MG63 (cell line): Measurements from ENCODE around the gene PKIG. TPM values are rescaled to one million over a fixed set of nuclear protein-coding genes. Genes with fewer than 3 reads are reported as not detected.
"Not testable (repeated sequence)": the region's sequence is repeated elsewhere in the genome, so short reads cannot be mapped to it uniquely, and the experiment has no call there.

Source experiments
- DNase-seq: peaks from one replicate; pipeline ENCODE4 v3.0.0-alpha.2; 2020
- H3K27me3 ChIP-seq: fragments of 250-450 bp; sonication (Bioruptor Pico); 2 replicates; pipeline ENCODE4 v1.5.1; 2020; ENCODE audit warnings: mild to moderate bottlenecking, moderate library complexity
- H3K36me3 ChIP-seq: fragments of 250-450 bp; sonication (Bioruptor Pico); 2 replicates; pipeline ENCODE4 v1.5.1; 2020; ENCODE audit warnings: mild to moderate bottlenecking, moderate library complexity
- H3K4me3 ChIP-seq: fragments of 250-450 bp; sonication (Bioruptor Pico); 2 replicates; pipeline ENCODE4 v1.5.1; 2020; ENCODE audit warnings: mild to moderate bottlenecking, moderate library complexity
- H3K9me3 ChIP-seq: fragments of 250-450 bp; sonication (Bioruptor Pico); 2 replicates; pipeline ENCODE4 v1.5.1; 2020; ENCODE audit warnings: mild to moderate bottlenecking, moderate library complexity
- total RNA-seq: library from RNA; depleted of rRNA; stranded (reverse); fragments of >200 nt; shearing (Covaris generic); gene quantifications from 2 replicates; pipeline ENCODE4 v1.2.3, GENCODE V29; 2014; ENCODE audit warnings: low replicate concordance; rRNA removed

Gene PKIG
- total RNA-seq, 1 experiment from 2014 or later = 73.0 TPM

DNA sequence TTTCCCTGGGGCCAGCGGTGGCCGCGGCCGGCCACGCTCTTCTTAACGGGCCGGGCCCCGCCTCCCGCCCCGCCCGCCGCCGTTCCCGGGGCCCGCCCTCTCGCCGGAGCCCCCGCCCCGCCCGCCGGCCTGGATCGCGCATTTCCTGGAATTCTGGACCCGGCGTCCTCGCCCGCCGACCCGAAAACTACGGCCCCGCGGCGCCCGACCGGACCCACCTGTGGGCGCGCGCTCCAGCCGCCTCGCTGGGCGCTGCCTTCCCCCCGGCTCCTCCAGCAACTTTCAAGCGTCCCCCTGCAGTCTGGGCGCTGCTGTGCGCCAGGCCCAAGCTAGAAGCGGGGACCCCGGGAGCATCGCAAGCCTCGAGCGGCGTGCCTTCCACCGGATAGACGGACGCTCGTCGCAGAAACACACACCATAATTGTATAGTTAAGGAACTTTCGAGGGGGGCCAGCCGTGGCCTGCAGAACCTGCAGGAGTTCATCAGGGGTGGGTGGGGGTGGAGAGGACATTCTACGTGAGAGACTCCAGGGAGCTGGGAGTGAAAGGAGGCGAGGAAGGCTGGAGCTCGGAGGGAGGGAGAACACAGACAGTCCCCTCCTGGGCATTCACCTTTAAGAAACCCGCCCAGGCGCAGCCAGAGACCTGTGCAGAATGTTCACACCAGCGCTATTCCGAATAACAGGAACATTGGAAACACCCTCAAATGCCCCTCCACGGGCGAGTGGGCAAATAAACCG, 69.5 kb downstream of the PKIG start, which contains the start of gene ADA:
Gene ADA, minus strand, starts transcription at position 16 of the 740 bp plus-strand sequence. CDS start 92 bp downstream, outside the sequence.
- Histone ChIP-seq H3K4me3 (peak within 1 kb of the TSS; percentile 93), H3K36me3 (no peaks in the 10 kb centered on the region), H3K27me3 (no peaks in the 10 kb centered on the region), H3K9me3 (no peaks in the 10 kb centered on the region)
- peak; percentile 64 for DNase-seq

DNA sequence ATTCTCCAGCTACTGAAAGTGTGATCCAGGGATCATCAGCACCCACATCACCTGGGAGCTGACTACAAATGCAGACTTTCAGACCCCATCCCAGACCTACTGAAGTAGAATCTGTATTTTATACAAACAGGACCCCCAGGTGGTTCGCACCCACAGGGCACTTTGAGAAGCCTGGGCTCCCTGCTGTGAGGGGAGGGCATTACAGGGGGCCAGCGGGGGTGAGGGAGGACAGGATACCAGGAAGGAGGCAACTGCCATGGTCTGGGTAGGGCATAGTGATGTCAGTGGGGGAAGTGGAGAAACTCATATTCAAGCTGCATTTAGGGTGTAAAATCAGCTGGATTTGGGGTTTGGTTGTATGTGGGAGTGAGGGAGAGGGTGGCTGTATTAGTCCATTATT, 71.2 kb downstream of the PKIG start:
- H3K4me3 ChIP-seq = no peak overlapping the region
- H3K9me3 ChIP-seq = 0 out of 2 replicates have a peak, but pooled peaks cover 2% of the 10 kb centered on the region
- no peaks in the 10 kb centered on the region for H3K27me3 ChIP-seq
- DNase-seq = no peak
- H3K36me3 ChIP-seq = no peaks in the 10 kb centered on the region

DNA sequence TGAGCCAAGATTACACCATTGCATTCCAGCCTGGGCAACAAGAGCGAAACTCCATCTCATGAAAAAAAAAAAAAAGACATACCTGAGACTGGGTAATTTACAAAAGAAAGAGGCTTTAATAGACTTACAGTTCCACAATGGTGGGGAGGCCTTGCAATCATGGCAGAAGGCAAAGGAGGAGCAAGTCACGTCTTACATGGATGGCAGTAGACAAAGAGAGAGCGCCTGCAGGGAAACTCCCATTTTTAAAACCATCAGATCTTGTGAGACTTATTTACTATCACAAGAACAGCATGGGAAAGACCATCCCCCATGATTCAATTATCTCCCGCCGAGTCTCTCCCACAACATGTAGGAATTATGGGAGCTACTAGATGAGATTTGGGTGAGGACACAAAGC, 71.8 kb downstream of the PKIG start:
- not testable (repeated sequence) for H3K9me3 ChIP-seq, H3K4me3 ChIP-seq, H3K27me3 ChIP-seq, DNase-seq, H3K36me3 ChIP-seq

DNA sequence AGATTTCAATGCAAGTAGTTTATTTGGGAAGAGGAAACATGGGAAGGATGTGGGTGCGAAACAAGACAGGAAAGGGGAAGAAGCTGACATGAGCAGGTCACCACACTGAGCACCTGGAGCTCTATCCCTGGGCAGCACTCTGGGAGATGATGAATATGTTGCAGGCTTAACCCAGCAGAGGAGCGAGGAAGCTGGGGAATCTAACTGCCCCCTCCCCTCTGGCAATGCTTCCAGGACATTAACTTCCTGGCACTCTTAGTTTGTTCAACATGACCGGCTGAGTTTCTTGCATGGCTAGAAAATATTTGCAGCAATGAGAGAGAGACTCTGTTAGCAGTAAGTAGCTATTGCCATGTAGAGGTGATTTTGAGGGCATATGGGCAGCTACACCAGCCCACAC, 74.1 kb downstream of the PKIG start:
- DNase-seq = no peak
- no peaks in the 10 kb centered on the region for H3K36me3 ChIP-seq
- no peaks in the 10 kb centered on the region for H3K27me3 ChIP-seq
- 0 out of 2 replicates have a peak, but pooled peaks cover 2% of the 10 kb centered on the region for H3K9me3 ChIP-seq
- H3K4me3 ChIP-seq = no peak overlapping the region

DNA sequence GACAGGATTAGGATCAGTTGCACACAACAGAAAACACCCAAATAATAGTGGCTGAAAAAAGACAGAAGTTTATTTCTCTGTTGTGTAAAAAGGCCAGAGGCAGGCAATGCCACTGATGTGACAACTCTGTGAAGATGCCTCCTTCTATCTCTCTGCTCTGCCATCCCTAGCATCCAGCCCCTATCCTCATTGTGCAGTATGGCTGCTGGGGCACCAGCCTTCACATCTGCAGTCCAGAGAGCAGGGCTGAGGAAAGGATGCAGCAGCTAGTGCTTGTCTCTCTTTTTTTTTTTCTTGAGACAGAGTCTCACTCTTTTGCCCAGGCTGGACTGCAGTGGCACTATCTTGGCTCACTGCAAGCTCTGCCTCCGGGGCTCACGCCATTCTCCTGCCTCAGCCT, 75.5 kb downstream of the PKIG start:
- DNase-seq = no peak
- Histone ChIP-seq H3K36me3 (no peaks in the 10 kb centered on the region), H3K4me3 (no peak overlapping the region), H3K27me3 (no peaks in the 10 kb centered on the region), H3K9me3 (0 out of 2 replicates have a peak, but pooled peaks cover 2% of the 10 kb centered on the region)

DNA sequence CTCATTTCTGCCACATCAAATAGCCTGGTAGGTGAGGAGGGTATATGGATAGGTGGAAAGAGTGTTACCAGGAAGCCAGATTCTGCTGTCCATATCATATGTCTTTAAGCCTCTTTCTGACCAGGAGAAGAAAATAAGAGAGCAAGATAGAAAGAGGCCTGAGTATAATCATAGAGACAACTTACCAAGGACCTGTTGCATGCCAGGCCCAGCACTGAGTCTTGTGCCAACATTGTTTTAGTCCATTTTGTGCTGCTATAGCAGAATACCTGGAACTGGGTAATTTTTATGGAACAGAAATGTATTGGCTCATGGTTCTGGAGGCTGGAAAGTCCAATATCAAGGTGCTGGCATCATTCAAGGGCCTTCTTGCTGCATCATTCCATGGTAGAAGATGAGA, 76.4 kb downstream of the PKIG start:
- Histone ChIP-seq H3K9me3 (0 out of 2 replicates have a peak, but pooled peaks cover 2% of the 10 kb centered on the region), H3K36me3 (no peaks in the 10 kb centered on the region), H3K27me3 (no peaks in the 10 kb centered on the region), H3K4me3 (no peak overlapping the region)
- no peak for DNase-seq

DNA sequence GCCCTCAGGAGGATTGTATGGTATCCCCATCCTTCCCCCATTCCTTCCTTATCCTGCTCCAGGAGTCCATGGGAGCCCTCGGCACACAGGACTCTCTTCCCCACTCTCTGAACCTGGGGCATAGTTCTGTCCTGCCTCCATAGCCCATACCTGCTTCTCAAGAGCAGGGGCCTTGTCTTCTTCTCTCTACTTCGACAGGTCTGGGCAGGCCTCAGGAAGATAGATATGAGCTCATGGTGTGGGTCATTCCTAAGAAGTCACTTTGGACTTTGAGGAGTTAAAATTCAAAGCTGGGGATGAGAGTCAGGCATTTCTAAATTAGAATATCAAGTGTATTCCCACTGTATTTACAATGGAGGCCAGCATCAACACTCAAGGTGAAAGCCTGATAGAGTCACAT, 77.6 kb downstream of the PKIG start:
- no peaks in the 10 kb centered on the region for H3K27me3 ChIP-seq
- H3K4me3 ChIP-seq = no peak overlapping the region
- H3K9me3 ChIP-seq = 0 out of 2 replicates have a peak, but pooled peaks cover 2% of the 10 kb centered on the region
- H3K36me3 ChIP-seq = no peaks in the 10 kb centered on the region
- DNase-seq = no peak

DNA sequence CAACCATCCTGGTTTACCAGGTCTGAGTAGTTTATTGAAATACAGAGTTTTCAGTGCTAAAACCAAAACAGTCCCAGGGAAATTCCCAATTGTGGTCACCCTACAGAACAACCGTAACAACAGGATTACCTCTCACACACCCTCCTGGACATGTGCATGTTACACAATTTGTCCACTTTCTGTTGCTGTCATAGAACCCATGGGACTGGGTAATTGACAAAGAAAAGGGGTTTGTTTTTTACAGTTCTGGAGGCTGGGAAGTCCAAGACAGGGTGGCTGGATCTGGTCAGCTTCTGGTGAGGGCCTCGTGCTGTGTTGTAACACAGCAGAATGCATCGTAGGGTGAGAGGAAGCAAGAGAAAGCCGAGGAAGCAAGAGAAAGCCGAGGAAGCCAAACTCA, 78.2 kb downstream of the PKIG start:
- 0 out of 2 replicates have a peak, but pooled peaks cover 2% of the 10 kb centered on the region for H3K9me3 ChIP-seq
- DNase-seq = no peak

DNA sequence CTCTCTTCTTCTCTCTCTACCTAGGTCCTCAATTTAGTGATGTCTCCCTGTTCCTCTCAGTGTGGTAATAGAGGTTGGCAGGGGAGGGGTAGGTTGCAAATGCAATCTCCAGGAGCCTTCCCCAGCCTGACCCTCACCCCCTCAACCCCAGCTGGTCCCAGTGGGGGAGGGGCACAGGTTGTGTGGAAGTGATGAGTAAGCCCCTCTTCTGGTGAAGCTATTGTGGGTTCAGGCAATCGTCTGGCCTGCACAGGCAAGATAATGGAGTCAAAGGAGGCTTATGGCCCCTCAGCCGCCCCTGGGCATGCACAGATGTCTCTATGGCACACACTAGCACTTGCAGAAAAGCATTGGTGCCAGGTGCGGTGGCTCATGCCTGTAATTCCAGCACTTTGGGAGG, 79.9 kb downstream of the PKIG start:
- DNase-seq = no peak
- Histone ChIP-seq H3K9me3 (0 out of 2 replicates have a peak, but pooled peaks cover 2% of the 10 kb centered on the region), H3K27me3 (0 out of 2 replicates have a peak, but pooled peaks cover 2% of the 10 kb centered on the region), H3K4me3 (no peak overlapping the region), H3K36me3 (no peaks in the 10 kb centered on the region)

More for the DNA sequence above, 78.2 kb downstream of the PKIG start:
- H3K27me3 ChIP-seq = no peaks in the 10 kb centered on the region
- H3K36me3 ChIP-seq = no peaks in the 10 kb centered on the region
- no peak overlapping the region for H3K4me3 ChIP-seq

DNA sequence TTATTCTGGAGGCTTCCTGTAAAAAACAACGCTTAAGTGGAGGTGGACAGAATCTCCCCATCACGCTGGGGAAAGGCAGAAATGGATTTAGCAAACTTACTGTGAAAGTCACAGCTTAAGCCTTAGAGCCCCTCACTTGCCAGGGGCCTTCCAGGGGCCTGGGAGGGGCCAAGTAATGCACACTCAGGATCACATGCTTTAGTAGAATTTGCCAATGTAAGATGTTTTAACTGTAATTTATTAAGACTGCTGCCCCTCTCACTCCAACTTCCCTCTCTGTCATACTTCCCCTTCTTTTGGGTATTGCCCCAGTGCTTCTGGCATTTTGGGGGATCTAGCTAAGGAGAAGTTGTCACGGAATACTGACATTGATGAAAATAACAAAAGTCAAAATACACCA, 81.8 kb downstream of the PKIG start:
- Histone ChIP-seq H3K9me3 (no peaks in the 10 kb centered on the region), H3K36me3 (no peaks in the 10 kb centered on the region), H3K27me3 (0 out of 2 replicates have a peak, but pooled peaks cover 2% of the 10 kb centered on the region), H3K4me3 (no peak overlapping the region)
- no peak for DNase-seq

DNA sequence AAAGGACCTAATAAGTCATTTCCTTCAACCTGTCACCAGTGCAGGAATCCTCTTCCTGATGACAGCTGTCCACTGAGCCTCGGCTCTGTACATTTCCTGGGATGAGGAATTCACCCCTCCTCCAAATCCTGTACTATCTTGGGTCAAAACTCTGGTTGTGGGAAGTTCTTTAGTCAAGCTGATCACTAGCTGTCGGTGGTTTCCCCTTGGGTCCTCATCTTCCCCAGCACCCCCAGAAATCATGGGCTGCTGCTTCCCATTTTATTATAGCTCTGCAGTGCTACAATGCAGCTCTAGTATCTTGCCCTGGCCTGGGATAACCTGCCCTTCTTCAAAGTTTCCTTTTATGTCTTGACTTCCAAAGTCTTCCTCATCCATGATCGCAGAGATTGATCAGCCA, 83.7 kb downstream of the PKIG start:
- H3K9me3 ChIP-seq = no peaks in the 10 kb centered on the region
- no peak overlapping the region for H3K4me3 ChIP-seq
- 0 out of 2 replicates have a peak, but pooled peaks cover 2% of the 10 kb centered on the region for H3K27me3 ChIP-seq
- no peak for DNase-seq
- H3K36me3 ChIP-seq = no peaks in the 10 kb centered on the region

Other genes starting within 250 kb of the PKIG start
- gene R3HDML, start 245.5 kb upstream of the PKIG start, total RNA-seq = not detected in 2 replicates
- not detected in 2 replicates for gene HNF4A, start 226.9 kb upstream of the PKIG start, total RNA-seq
- gene TTPAL, start 106.7 kb upstream of the PKIG start, total RNA-seq = 5.8 and 12.9 TPM in 2 replicates
- gene SERINC3, start 60.5 kb upstream of the PKIG start, total RNA-seq = 54.8 and 78.9 TPM in 2 replicates
- 28.4 and 41.4 TPM in 2 replicates for gene ADA, start 69.1 kb downstream of the PKIG start, total RNA-seq
- 0.07 TPM in 1 of 2 replicates, not detected in the other for gene CCN5, start 132.8 kb downstream of the PKIG start, total RNA-seq
- gene KCNK15, start 163.3 kb downstream of the PKIG start, total RNA-seq = not detected in 2 replicates
- 0.39 and 2.9 TPM in 2 replicates for gene RIMS4, start 228.0 kb downstream of the PKIG start, total RNA-seq